ENCODE data around the gene BCAP31. TPM values are rescaled to one million over a fixed set of nuclear protein-coding genes. Genes with fewer than 3 reads are reported as not detected.
"Not testable (repeated sequence)": the region's sequence is repeated elsewhere in the genome, so short reads cannot be mapped to it uniquely, and the experiment has no call there.

Gene BCAP31
- total and polyA plus RNA-seq, 3 donors from 2014 or later: 149 to 222 (median 153) TPM

- no peaks in the 10 kb centered on the region for H3K9me3 ChIP-seq
- no peak overlapping the region for H3K4me3 ChIP-seq
- intact Hi-C loops (cut with DNase I; ENCODE audit: low total_unique reads): no loop called here
- WGBS, 2 donors: 36 to 42% methylated on average over 11 to 22 of the region's 38 CpGs
- peaks cover 4% of the 10 kb centered on the region for H3K4me1 ChIP-seq
- peak overlapping the region in 1 of 2 donors; percentile 50 for H3K27ac ChIP-seq
- TF ChIP-seq CTCF (IDR thresholded peaks at IDR 0.05) (no peak), POLR2A (IDR thresholded peaks at IDR 0.05) (no peak)
- H3K27me3 ChIP-seq: no peaks in the 10 kb centered on the region
- H3K36me3 ChIP-seq (ENCODE audit: low read depth, missing control alignments): no peaks in the 10 kb centered on the region
- no peak for DNase-seq
Observed at GRCh38 chrX:153744210-153745066, 20.3 kb upstream of the BCAP31 start.

GRCh38 chrX:153743468-153744209 lies 19.5 kb upstream of the BCAP31 start:
- H3K36me3 ChIP-seq (ENCODE audit: low read depth, missing control alignments); intact Hi-C loops (cut with DNase I; ENCODE audit: low total_unique reads); H3K4me3 ChIP-seq; H3K27me3 ChIP-seq; H3K4me1 ChIP-seq; H3K9me3 ChIP-seq: not testable (repeated sequence)
- peak; percentile 84 for DNase-seq
- peak overlapping the region in 1 of 2 donors; percentile 50 for H3K27ac ChIP-seq
- 51 to 70% methylated on average over 2 to 12 of the region's 35 CpGs for WGBS, 2 donors

GRCh38 chrX:153742796-153743467 lies 18.7 kb upstream of the BCAP31 start:
- H3K36me3 ChIP-seq (ENCODE audit: low read depth, missing control alignments); H3K9me3 ChIP-seq; DNase-seq; intact Hi-C loops (cut with DNase I; ENCODE audit: low total_unique reads); H3K27ac ChIP-seq; H3K4me1 ChIP-seq; H3K4me3 ChIP-seq; H3K27me3 ChIP-seq: not testable (repeated sequence)
- 60% methylated on average over 18 of the region's 32 CpGs; no CpG with 5 or more reads in 1 of the 2 donors for WGBS, 2 donors

GRCh38 chrX:153742111-153742510 lies 17.9 kb upstream of the BCAP31 start:
- 90 to 97% methylated on average over 2 to 13 of the region's 14 CpGs for WGBS, 2 donors
- DNase-seq; H3K9me3 ChIP-seq; H3K27ac ChIP-seq; intact Hi-C loops (cut with DNase I; ENCODE audit: low total_unique reads); H3K27me3 ChIP-seq; H3K4me3 ChIP-seq; H3K4me1 ChIP-seq; H3K36me3 ChIP-seq (ENCODE audit: low read depth, missing control alignments): not testable (repeated sequence)

GRCh38 chrX:153741446-153741845 lies 17.3 kb upstream of the BCAP31 start:
- 89% methylated on average over 12 of the region's 14 CpGs; no CpG with 5 or more reads in 1 of the 2 donors for WGBS, 2 donors
- Histone ChIP-seq H3K27me3 (no peaks in the 10 kb centered on the region), H3K27ac (no peak overlapping the region), H3K36me3 (ENCODE audit: low read depth, missing control alignments) (no peaks in the 10 kb centered on the region), H3K4me1 (peaks cover 4% of the 10 kb centered on the region), H3K4me3 (no peak overlapping the region), H3K9me3 (no peaks in the 10 kb centered on the region)
- TF ChIP-seq CTCF (IDR thresholded peaks at IDR 0.05): no peak
- no peak for TF ChIP-seq POLR2A (IDR thresholded peaks at IDR 0.05)
- intact Hi-C loops (cut with DNase I; ENCODE audit: low total_unique reads): no loop called here
- DNase-seq: no peak
